T-helper 1 cell treated with Interleukin-12 subunit alpha and Interleukin-12 subunit beta and Interleukin-4 antibody, amounts not matched to agents 30 μg/mL and 1 μg/mL, for 36 hours (primary cell): ENCODE results near the gene KCNK5.
A peak's percentile ranks its signal among the peaks of the same experiment; 100 is the strongest.

Experiments
- H3K27ac Mint-ChIP-seq: one replicate; pipeline ENCODE4 v1.8.0; 2021; ENCODE audit warnings: mild to moderate bottlenecking, mixed read lengths
- H3K27me3 Mint-ChIP-seq: one replicate; pipeline ENCODE4 v1.8.0; 2021; ENCODE audit warnings: low read depth, mixed read lengths
- H3K36me3 Mint-ChIP-seq: one replicate; pipeline ENCODE4 v1.8.0; 2021; ENCODE audit warnings: low read depth, mixed read lengths
- H3K4me1 Mint-ChIP-seq: one replicate; pipeline ENCODE4 v1.8.0; 2021; ENCODE audit warnings: low read depth, mixed read lengths
- H3K4me3 Mint-ChIP-seq: one replicate; pipeline ENCODE4 v1.8.0; 2021; ENCODE audit warnings: mild to moderate bottlenecking, moderate library complexity, mixed read lengths
- H3K9me3 Mint-ChIP-seq: one replicate; pipeline ENCODE4 v1.8.0; 2021; ENCODE audit warnings: mixed read lengths

The KCNK5 gene

DNA sequence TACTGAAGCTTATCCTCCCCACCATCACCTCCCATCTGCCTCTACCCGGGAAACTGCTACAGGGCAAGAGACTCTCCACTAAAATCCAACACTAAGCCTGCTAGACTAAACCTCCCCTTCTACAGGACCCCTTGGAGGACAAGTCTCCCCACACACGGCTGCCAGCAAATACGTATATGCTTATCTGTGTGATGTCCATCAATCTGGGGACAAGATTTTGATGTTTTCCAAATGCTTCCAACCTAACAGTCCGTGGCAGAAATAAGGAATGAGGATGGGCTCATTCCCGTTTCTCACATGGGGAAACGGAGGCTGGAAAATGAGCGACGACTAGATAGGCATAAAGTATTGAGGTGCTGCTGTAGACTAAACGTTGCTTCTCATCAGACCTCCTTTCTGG, 1.8 kb downstream of the KCNK5 start:
- Mint-ChIP-seq H3K27me3 (no peaks in the 10 kb centered on the region), H3K27ac (peak overlapping the region; percentile 65), H3K36me3 (peaks cover 23% of the 10 kb centered on the region), H3K4me3 (peak overlapping the region; percentile 73), H3K4me1 (peaks cover 59% of the 10 kb centered on the region), H3K9me3 (peaks cover 7% of the 10 kb centered on the region)

DNA sequence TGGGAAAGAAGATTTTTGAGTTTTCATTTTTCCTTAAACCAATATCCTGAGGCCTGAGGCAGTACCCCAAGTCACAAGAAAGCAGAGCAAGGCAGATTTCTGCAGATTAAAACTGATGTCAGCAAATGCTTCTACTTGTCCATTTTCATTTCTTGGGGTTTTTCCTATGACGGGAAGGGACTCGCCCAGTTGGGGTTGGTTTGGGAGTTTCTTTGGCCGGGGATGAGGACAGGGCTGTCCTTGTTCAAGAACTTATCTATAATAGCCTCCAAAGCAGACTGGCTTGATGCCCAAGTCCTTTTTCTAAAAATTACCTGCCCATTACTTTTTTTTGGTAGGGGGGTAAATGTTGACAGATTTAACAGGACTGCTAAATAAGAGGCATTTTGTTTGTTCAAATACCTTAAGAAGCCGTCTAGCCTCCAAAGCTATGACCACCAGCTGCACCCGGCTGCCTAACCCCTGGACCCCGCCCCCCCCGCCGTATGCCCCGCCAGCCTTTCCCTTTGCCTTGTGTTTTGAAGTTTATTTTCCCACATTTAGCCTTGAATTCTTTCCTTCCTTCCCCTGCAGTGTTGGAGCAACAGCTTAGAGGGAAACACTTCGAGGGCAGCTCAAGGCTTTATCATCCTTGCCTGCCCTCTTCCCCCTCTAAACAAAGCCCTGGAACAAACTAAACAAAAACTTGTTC, 2.5 kb downstream of the KCNK5 start:
- H3K36me3 Mint-ChIP-seq = peaks cover 28% of the 10 kb centered on the region
- H3K4me3 Mint-ChIP-seq = peak overlapping the region; percentile 80
- no peaks in the 10 kb centered on the region for H3K27me3 Mint-ChIP-seq
- peaks cover 8% of the 10 kb centered on the region for H3K9me3 Mint-ChIP-seq
- peak overlapping the region; percentile 92 for H3K27ac Mint-ChIP-seq
- peaks cover 64% of the 10 kb centered on the region for H3K4me1 Mint-ChIP-seq

DNA sequence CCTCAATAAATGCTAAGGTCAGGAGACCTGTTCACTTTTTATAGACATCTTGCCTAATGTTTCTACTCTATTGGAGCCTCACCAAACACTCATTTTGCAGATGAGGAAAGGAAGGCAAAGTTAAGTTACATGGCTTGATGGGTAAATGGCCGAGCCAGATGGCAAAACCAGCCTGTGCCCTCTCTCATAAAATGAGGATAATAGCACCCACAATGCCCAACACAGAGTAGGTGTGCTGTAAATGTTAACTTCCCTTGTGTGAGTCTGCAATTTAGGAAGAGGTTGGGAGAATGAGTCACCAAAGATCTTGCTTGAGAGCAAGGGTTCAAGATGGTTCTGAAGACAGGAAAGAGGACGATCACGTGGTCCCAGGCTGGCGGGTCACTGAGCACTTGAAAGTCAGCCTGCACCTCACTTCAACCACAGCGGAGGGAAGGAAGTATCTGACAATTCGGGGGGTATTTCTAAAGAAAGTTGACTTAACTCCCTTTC, 3.3 kb downstream of the KCNK5 start:
- H3K27ac Mint-ChIP-seq = peak overlapping the region; percentile 92
- peak overlapping the region; percentile 80 for H3K4me3 Mint-ChIP-seq
- peaks cover 72% of the 10 kb centered on the region for H3K4me1 Mint-ChIP-seq
- peaks cover 8% of the 10 kb centered on the region for H3K9me3 Mint-ChIP-seq
- no peaks in the 10 kb centered on the region for H3K27me3 Mint-ChIP-seq
- peaks cover 31% of the 10 kb centered on the region for H3K36me3 Mint-ChIP-seq

DNA sequence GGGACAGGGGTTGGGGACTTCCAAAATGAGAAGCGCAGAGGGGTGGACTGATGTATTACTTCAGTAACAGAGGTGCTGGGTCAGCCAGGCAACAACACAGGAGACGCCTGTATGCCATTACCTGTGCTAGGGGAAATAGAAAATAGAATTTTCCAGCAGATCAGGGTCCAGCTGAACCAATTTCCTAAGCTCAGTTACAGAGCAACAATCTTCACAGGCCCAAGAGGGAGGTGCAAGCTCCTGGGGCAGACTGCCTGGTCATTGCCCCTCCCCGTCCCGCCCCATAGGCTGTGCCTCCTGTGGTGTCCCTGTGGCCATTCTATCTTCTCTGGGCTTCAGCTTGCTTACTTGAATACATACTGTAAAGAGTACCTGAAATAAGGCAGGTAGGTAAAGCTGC, 3.7 kb downstream of the KCNK5 start:
- H3K4me3 Mint-ChIP-seq = peak overlapping the region; percentile 80

DNA sequence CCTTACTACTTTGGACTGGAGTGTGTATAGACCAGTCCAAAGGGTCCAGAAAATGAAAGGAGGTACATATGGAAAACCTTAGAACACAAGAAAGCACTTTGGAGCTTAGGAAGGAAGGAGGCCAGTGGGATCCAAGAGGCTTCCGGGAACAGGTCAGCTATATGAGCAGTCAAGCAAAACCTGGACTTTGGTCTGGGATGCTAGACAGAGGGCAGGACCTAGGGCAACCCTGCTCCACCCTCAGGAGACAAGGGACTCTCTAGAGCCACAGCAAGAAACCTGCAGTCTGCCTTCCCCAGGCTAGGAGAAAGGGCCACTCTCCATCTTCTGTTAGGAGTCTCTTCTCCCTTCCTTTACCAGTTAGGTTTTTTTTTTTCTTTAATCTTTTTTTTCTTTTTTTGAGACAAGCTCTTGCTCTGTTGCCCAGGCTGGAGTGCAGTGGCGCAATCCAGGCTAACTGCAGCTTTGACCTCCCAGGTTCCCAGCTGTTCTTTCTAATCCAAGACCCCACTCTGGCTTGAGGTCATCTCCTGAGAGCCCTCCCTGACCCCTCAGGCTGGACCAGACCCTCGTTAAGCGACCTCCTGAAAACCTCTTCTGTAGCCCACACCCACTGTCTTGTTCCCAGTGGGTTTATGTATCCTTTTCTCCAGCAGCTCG, 4.6 kb downstream of the KCNK5 start:
- H3K4me1 Mint-ChIP-seq = peaks cover 81% of the 10 kb centered on the region
- peak overlapping the region; percentile 67 for H3K27ac Mint-ChIP-seq
- H3K4me3 Mint-ChIP-seq = no peak overlapping the region
- H3K27me3 Mint-ChIP-seq = no peaks in the 10 kb centered on the region
- peaks cover 31% of the 10 kb centered on the region for H3K36me3 Mint-ChIP-seq
- H3K9me3 Mint-ChIP-seq = peaks cover 8% of the 10 kb centered on the region

More for the DNA sequence above, 3.7 kb downstream of the KCNK5 start:
- Mint-ChIP-seq H3K27me3 (no peaks in the 10 kb centered on the region), H3K9me3 (peaks cover 8% of the 10 kb centered on the region), H3K36me3 (peaks cover 31% of the 10 kb centered on the region), H3K27ac (peak overlapping the region; percentile 92), H3K4me1 (peaks cover 76% of the 10 kb centered on the region)

DNA sequence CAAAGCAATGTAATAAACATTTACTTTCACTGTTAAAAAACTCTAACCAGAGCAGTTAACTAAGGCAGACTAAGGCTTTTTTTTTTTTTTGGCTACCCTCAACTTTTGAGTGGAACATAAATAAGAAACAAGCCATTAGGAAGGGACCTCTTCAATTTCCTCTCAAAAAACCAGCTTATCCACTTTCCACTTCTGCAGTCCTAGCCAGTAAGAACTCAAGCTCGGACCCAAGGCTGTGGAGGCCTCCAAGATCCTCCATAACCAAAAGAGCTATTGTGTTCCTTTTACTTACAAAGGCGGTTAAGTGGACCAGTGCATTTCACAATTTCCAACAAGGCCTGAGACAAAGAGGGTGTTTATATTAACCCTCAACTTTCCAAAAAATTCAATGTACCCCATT, 5.3 kb downstream of the KCNK5 start:
- H3K9me3 Mint-ChIP-seq = peaks cover 8% of the 10 kb centered on the region
- H3K27ac Mint-ChIP-seq = peak overlapping the region; percentile 67
- H3K4me1 Mint-ChIP-seq = peaks cover 84% of the 10 kb centered on the region
- no peaks in the 10 kb centered on the region for H3K27me3 Mint-ChIP-seq
- peaks cover 31% of the 10 kb centered on the region for H3K36me3 Mint-ChIP-seq
- H3K4me3 Mint-ChIP-seq = peak overlapping the region; percentile 33

DNA sequence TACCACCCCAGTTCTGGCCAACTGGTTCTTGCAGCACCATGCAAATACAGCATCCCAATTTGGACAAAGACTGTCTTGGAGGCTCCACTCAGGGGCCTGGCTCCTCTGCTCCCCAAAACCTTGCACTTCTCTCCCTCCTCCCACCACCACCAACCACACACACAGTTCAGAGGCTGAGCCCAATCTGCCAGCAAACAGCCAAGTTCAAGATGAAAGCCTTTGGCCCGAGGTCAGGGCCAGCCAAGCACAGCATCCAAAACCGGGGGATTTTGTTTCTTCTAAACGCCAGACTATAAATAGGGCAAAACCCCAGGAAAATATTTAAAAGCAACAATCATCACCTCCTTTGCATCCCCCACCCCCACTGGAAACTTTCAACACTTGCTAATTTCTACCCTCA, 5.7 kb downstream of the KCNK5 start:
- peak overlapping the region; percentile 67 for H3K27ac Mint-ChIP-seq
- H3K9me3 Mint-ChIP-seq = peaks cover 8% of the 10 kb centered on the region
- H3K36me3 Mint-ChIP-seq = peaks cover 31% of the 10 kb centered on the region
- H3K4me3 Mint-ChIP-seq = peak overlapping the region; percentile 33
- H3K4me1 Mint-ChIP-seq = peaks cover 84% of the 10 kb centered on the region
- H3K27me3 Mint-ChIP-seq = no peaks in the 10 kb centered on the region

DNA sequence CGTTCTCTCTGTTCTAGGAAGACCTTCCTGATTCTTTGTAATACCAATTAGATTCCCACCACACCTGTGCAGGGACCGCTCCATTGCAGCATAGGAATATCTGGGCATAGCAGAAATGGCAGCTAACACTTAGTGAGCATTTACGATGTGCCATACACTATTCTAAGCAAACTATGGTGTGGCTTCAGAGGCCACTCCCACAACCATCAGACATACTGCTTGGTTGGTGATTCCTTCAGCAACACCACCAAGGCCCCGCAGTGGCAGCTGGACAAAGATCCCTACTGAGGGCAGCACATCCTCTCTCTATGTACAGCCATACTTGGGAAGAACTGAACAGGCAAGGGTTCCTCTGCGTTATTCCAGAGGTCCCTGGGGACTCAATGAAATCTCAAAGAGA, 6.2 kb downstream of the KCNK5 start:
- peaks cover 86% of the 10 kb centered on the region for H3K4me1 Mint-ChIP-seq
- H3K9me3 Mint-ChIP-seq = peaks cover 8% of the 10 kb centered on the region
- no peak overlapping the region for H3K27ac Mint-ChIP-seq
- H3K36me3 Mint-ChIP-seq = peaks cover 31% of the 10 kb centered on the region
- H3K4me3 Mint-ChIP-seq = no peak overlapping the region
- H3K27me3 Mint-ChIP-seq = no peaks in the 10 kb centered on the region

DNA sequence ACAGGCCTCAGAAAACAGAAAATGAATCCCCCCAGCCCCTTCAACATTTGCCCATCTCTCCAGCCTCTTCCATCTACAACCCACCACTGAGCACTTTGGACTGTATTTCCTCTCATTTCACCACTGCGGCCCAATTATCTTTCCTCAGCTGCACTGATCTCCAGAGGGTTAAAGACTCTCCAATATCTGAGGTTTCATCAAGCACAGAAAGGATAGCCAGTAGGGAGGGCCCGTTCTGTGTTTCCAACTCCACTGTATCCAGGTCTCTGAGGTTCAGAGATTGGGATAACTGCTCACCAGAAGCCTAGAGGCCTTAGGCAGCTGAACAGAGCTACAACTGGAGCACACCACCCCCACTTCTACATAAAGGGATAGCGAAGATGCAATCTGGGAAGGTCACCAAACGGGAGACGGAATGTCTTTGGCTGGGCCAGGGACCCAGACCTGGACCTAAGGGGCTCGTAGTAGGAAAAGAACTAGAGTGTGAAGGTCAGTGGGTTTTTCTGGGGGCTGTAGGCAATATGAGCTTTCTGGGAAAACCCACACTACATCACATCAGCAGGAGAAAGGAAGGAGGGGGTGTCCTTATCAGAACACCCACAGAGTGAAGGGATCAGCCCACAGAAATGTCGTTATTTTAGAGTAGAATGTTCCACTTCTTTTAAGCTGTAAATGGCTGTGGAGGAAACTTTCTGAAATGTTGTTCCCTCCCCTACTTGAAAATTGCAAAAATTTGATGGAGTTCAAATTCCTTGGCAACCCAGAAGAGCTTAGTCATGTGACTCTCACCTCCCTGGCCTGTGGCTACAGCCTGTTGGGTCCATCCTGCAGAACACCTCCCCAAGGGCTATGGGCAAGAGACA, 7.3 kb downstream of the KCNK5 start:
- Mint-ChIP-seq H3K4me1 (peaks cover 80% of the 10 kb centered on the region), H3K4me3 (peak overlapping the region; percentile 16), H3K27me3 (no peaks in the 10 kb centered on the region), H3K36me3 (peaks cover 31% of the 10 kb centered on the region), H3K27ac (peak overlapping the region; percentile 31), H3K9me3 (peaks cover 8% of the 10 kb centered on the region)

DNA sequence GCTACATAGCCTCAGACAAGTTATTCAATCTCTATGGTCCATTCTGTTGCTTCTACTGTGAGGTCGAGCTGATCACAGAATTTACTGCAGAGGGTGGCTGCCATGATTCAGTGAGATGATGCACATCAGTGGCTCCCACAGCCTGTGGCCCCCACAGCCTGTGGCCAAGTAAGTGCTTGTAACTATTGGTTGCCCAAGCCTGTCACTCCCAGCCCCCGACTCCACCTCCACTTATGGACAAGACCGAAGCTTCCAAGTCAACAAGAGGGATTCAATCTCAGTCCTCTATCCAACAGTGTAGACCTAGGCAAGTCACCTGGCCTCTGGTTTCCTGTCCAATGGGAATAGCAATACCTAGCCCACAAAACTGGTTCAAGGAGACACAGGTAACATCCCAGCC, 8.2 kb downstream of the KCNK5 start:
- H3K4me1 Mint-ChIP-seq = peaks cover 75% of the 10 kb centered on the region
- H3K27me3 Mint-ChIP-seq = no peaks in the 10 kb centered on the region
- H3K36me3 Mint-ChIP-seq = peaks cover 29% of the 10 kb centered on the region
- no peak overlapping the region for H3K27ac Mint-ChIP-seq
- H3K4me3 Mint-ChIP-seq = no peak overlapping the region
- H3K9me3 Mint-ChIP-seq = peaks cover 8% of the 10 kb centered on the region

DNA sequence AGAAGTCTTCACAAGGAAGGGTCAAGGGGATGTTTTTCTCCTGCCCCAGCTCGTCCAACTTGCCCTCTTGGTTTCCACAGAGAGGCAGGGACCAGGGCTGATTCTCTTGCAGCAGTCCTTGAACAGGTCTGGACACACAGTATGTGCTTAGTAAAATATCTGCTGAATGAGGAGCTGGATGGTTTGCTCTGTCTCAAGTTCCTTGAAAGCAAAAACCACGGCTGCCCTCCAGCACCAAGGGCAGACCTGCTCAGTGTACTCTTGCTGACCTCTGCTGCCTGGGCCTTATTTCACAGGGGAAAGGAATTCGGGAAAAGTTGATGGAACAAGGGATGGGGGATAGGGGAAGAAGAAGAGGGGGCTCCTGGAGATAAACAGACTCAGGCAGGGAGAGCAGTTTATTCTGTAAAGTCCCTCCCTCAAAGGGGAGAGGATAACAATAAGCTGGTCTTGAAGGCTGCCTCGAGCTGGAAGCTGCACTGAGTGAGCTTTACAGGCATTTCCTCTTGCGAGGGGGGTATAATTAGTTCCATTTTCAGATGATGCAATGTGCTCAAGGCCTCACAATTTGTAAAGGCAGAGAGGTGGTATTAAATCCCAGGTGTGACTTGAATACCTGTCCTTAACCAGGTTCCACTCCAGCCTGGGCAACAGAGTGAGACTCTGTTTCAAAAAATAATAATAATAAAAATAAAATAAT, 10.3 kb downstream of the KCNK5 start:
- no peaks in the 10 kb centered on the region for H3K27me3 Mint-ChIP-seq
- peaks cover 8% of the 10 kb centered on the region for H3K9me3 Mint-ChIP-seq
- H3K36me3 Mint-ChIP-seq = peaks cover 20% of the 10 kb centered on the region
- peaks cover 66% of the 10 kb centered on the region for H3K4me1 Mint-ChIP-seq
- peak overlapping the region; percentile 53 for H3K4me3 Mint-ChIP-seq
- H3K27ac Mint-ChIP-seq = peak overlapping the region; percentile 87

DNA sequence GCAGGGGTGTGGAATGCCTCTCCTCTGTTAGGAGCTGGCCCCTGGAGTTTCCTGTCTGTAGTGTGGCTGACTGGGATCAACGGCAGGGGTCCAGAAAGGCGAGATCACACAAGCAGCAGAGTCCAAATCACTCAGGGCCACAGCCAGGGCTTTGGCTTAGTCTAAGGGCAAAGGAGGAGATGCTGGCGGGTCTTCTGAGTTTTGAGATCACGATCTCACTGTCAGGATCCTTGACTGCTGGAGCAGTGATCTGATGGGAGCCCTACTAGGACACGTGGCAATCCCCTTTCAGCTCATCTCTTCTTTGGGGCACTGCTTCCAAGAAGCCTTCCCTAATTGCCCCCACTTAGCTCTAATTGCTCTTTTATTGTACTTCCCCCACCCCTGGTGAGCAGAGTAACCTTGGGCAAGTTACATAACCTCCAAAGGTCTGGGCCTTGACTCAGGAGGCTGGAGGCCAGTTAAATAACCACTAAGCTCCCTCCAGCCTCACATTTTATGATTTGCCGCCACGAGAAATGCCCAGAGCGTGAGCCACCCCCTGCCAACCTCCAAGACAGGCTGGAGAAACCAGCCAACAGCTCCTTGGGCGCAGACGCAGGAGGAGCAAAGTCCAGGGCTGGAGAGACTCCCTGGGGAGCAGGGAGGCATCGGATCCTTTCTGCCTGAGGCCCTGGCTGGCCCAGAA, 12.0 kb downstream of the KCNK5 start:
- no peak overlapping the region for H3K27ac Mint-ChIP-seq
- H3K4me1 Mint-ChIP-seq = peaks cover 55% of the 10 kb centered on the region
- H3K27me3 Mint-ChIP-seq = no peaks in the 10 kb centered on the region
- H3K36me3 Mint-ChIP-seq = peaks cover 11% of the 10 kb centered on the region
- no peaks in the 10 kb centered on the region for H3K9me3 Mint-ChIP-seq
- no peak overlapping the region for H3K4me3 Mint-ChIP-seq

DNA sequence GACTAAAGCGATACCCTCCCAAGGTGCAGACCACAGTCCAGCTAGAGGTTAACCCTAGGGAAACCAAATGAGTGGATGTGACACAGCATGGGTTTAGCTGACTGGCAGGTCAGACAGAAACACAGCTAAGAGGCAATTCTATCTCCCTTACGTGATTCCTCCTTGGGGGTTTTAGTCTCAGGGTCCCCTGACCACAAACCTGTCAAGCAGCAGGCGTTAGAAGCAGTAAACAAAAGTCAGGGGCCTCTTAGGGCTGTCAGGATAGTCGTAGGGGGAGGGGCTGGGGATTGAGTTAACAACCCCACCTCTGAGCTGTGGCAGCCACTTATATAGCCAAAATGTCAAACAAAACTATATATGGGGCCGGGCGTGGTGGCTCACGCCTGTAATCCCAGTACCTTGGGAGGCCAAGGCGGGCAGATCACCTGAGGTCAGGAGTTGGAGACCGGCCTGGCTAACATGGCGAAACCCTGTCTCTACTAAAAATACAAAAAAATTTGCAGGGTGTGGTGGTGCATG, 13.6 kb downstream of the KCNK5 start:
- Mint-ChIP-seq H3K36me3 (peaks cover 6% of the 10 kb centered on the region), H3K27ac (peak overlapping the region; percentile 15), H3K27me3 (no peaks in the 10 kb centered on the region), H3K4me1 (peaks cover 45% of the 10 kb centered on the region), H3K4me3 (no peak overlapping the region), H3K9me3 (no peaks in the 10 kb centered on the region)
